ENCODE results near the gene RNASEH2B.

The RNASEH2B gene

GRCh38 chr13:50907781-50908180, 1.8 kb upstream of the RNASEH2B start:
- no peak for DNase-seq (ENCODE audit: low spot score)

- DNase-seq (ENCODE audit: low spot score) = no peak
Measured at GRCh38 chr13:50908371-50908770, 1.2 kb upstream of the RNASEH2B start.

GRCh38 chr13:50910485-50910805, 854 bp downstream of the RNASEH2B start:
- DNase-seq (ENCODE audit: low spot score) = peak; percentile 80

- peak; percentile 15 for DNase-seq (ENCODE audit: low spot score)
Measured at GRCh38 chr13:50911081-50911631, 1.6 kb downstream of the RNASEH2B start.

GRCh38 chr13:50911937-50912795, 2.6 kb downstream of the RNASEH2B start:
- DNase-seq (ENCODE audit: low spot score) = peak; percentile 81

GRCh38 chr13:50912851-50913250, 3.3 kb downstream of the RNASEH2B start:
- no peak for DNase-seq (ENCODE audit: low spot score)

- DNase-seq (ENCODE audit: low spot score) = no peak
Measured at GRCh38 chr13:50914176-50914700, 4.6 kb downstream of the RNASEH2B start.

- no peak for DNase-seq (ENCODE audit: low spot score)
Measured at GRCh38 chr13:50914848-50915247, 5.3 kb downstream of the RNASEH2B start.

- no peak for DNase-seq (ENCODE audit: low spot score)
Measured at GRCh38 chr13:50915565-50915964, 6.0 kb downstream of the RNASEH2B start.

GRCh38 chr13:50916701-50917184, 7.2 kb downstream of the RNASEH2B start:
- DNase-seq (ENCODE audit: low spot score) = no peak

GRCh38 chr13:50917572-50917971, 8.0 kb downstream of the RNASEH2B start:
- DNase-seq (ENCODE audit: low spot score) = no peak

- DNase-seq (ENCODE audit: low spot score) = no peak
Measured at GRCh38 chr13:50918567-50918966, 9.0 kb downstream of the RNASEH2B start.

GRCh38 chr13:50919277-50919676, 9.7 kb downstream of the RNASEH2B start:
- no peak for DNase-seq (ENCODE audit: low spot score)

- DNase-seq (ENCODE audit: low spot score) = no peak
Measured at GRCh38 chr13:50921706-50922105, 12.1 kb downstream of the RNASEH2B start.

GRCh38 chr13:50923272-50923671, 13.7 kb downstream of the RNASEH2B start:
- peak; percentile 27 for DNase-seq (ENCODE audit: low spot score)

GRCh38 chr13:50924025-50924424, 14.4 kb downstream of the RNASEH2B start:
- DNase-seq (ENCODE audit: low spot score) = no peak

- no peak for DNase-seq (ENCODE audit: low spot score)
Measured at GRCh38 chr13:50927701-50928100, 18.1 kb downstream of the RNASEH2B start.

- DNase-seq (ENCODE audit: low spot score) = no peak
Measured at GRCh38 chr13:50928102-50928501, 18.5 kb downstream of the RNASEH2B start.

GRCh38 chr13:50928659-50929462, 19.3 kb downstream of the RNASEH2B start:
- DNase-seq (ENCODE audit: low spot score) = no peak

- DNase-seq (ENCODE audit: low spot score) = no peak
Measured at GRCh38 chr13:50932091-50932490, 22.5 kb downstream of the RNASEH2B start.

GRCh38 chr13:50934735-50935435, 25.3 kb downstream of the RNASEH2B start:
- no peak for DNase-seq (ENCODE audit: low spot score)

GRCh38 chr13:50936679-50937078, 27.1 kb downstream of the RNASEH2B start:
- no peak for DNase-seq (ENCODE audit: low spot score)

All from SW480 (cell line).